ENCODE data around the gene FLNB. TPM values are rescaled to one million over a fixed set of nuclear protein-coding genes. Genes with fewer than 3 reads are reported as not detected.

Gene FLNB
- polyA plus RNA-seq, 1 donor from 2014 or later = 10.3 TPM

DNA sequence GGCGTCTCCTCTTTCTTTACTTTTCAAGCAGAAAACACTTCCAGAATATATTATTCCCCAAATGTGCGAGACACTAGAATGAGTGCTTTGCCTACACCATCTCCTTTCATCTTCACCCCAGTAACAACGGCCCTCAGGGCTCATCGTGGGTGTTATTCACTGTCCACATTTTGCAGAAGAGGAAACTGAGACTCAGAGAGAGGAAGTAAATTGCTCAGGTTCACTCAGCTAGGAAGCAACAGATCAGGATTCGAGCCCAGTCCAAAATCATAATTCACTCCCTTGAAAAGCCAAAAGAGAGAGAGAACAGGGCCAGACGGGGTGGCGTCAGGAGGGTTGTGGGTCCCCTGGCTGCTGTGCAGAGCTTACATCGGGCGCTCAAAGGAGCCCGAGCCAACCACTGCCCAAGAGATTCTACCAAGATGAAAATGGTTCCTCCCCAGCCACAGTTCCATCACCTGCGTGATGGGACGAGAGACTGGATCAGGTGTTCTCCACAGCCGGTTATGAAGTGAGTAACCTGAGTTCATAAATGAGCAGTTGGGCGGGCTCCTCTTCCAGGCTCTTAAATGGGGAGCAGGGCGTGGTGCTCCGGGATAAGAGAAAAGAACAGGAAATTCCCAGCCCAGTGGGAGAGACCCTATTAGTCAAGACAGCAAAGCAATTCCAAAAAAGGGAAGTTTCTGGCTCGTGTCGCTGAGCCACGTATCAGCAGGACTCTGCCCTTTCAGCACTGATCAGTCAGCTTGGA lies 48.6 kb upstream of the FLNB start:
- no peaks in the 10 kb centered on the region for H3K27me3 ChIP-seq (ENCODE audit: insufficient read depth, low read depth, low read length)
- H2AFZ ChIP-seq (ENCODE audit: low read depth, low read length) = no peak overlapping the region
- H3K9ac ChIP-seq (ENCODE audit: low read length) = no peak overlapping the region
- no peaks in the 10 kb centered on the region for H3K79me2 ChIP-seq (replicated peaks; ENCODE audit: insufficient read depth, low read length)
- no peak for TF ChIP-seq EP300 (conservative IDR thresholded peaks at IDR 0.05; ENCODE audit: poor library complexity, severe bottlenecking)
- TF ChIP-seq, protein P1, sequence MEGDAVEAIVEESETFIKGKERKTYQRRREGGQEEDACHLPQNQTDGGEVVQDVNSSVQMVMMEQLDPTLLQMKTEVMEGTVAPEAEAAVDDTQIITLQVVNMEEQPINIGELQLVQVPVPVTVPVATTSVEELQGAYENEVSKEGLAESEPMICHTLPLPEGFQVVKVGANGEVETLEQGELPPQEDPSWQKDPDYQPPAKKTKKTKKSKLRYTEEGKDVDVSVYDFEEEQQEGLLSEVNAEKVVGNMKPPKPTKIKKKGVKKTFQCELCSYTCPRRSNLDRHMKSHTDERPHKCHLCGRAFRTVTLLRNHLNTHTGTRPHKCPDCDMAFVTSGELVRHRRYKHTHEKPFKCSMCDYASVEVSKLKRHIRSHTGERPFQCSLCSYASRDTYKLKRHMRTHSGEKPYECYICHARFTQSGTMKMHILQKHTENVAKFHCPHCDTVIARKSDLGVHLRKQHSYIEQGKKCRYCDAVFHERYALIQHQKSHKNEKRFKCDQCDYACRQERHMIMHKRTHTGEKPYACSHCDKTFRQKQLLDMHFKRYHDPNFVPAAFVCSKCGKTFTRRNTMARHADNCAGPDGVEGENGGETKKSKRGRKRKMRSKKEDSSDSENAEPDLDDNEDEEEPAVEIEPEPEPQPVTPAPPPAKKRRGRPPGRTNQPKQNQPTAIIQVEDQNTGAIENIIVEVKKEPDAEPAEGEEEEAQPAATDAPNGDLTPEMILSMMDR (IDR thresholded peaks at IDR 0.05; ENCODE audit: poor library complexity, severe bottlenecking) = no peak
- TF ChIP-seq, protein P2, sequence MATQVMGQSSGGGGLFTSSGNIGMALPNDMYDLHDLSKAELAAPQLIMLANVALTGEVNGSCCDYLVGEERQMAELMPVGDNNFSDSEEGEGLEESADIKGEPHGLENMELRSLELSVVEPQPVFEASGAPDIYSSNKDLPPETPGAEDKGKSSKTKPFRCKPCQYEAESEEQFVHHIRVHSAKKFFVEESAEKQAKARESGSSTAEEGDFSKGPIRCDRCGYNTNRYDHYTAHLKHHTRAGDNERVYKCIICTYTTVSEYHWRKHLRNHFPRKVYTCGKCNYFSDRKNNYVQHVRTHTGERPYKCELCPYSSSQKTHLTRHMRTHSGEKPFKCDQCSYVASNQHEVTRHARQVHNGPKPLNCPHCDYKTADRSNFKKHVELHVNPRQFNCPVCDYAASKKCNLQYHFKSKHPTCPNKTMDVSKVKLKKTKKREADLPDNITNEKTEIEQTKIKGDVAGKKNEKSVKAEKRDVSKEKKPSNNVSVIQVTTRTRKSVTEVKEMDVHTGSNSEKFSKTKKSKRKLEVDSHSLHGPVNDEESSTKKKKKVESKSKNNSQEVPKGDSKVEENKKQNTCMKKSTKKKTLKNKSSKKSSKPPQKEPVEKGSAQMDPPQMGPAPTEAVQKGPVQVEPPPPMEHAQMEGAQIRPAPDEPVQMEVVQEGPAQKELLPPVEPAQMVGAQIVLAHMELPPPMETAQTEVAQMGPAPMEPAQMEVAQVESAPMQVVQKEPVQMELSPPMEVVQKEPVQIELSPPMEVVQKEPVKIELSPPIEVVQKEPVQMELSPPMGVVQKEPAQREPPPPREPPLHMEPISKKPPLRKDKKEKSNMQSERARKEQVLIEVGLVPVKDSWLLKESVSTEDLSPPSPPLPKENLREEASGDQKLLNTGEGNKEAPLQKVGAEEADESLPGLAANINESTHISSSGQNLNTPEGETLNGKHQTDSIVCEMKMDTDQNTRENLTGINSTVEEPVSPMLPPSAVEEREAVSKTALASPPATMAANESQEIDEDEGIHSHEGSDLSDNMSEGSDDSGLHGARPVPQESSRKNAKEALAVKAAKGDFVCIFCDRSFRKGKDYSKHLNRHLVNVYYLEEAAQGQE (IDR thresholded peaks at IDR 0.05; ENCODE audit: borderline replicate concordance) = no peak
- no peak for TF ChIP-seq RAD21 (conservative IDR thresholded peaks at IDR 0.05)
- no peak for TF ChIP-seq POLR2AphosphoS5 (IDR thresholded peaks at IDR 0.05)
- no peak for TF ChIP-seq SMC3 (conservative IDR thresholded peaks at IDR 0.05; ENCODE audit: poor library complexity)
- TF ChIP-seq TAF1 (IDR thresholded peaks at IDR 0.05; ENCODE audit: low read depth) = no peak
- no peak for TF ChIP-seq MXI1 (conservative IDR thresholded peaks at IDR 0.05; ENCODE audit: poor library complexity, severe bottlenecking)
- no peak for TF ChIP-seq EZH2 (IDR thresholded peaks at IDR 0.05; ENCODE audit: borderline replicate concordance, insufficient read depth, low read length, poor library complexity, severe bottlenecking)
- no peaks in the 10 kb centered on the region for H4K20me1 ChIP-seq (ENCODE audit: insufficient read depth)
- no peaks in the 10 kb centered on the region for H3K36me3 ChIP-seq (ENCODE audit: insufficient read depth, low read length)
- H3K9me3 ChIP-seq (ENCODE audit: low read length) = no peaks in the 10 kb centered on the region
- no peaks in the 10 kb centered on the region for H3K9me2 ChIP-seq (ENCODE audit: insufficient read depth, low read length)
- no peak overlapping the region for H3K4me3 ChIP-seq (ENCODE audit: low read length)
- H3K4me2 ChIP-seq (ENCODE audit: low read length) = no peak overlapping the region
- H3K27ac ChIP-seq (ENCODE audit: low read length) = no peak overlapping the region
- no peaks in the 10 kb centered on the region for H3F3A ChIP-seq (ENCODE audit: insufficient read depth, low read length, poor library complexity, severe bottlenecking)

DNA sequence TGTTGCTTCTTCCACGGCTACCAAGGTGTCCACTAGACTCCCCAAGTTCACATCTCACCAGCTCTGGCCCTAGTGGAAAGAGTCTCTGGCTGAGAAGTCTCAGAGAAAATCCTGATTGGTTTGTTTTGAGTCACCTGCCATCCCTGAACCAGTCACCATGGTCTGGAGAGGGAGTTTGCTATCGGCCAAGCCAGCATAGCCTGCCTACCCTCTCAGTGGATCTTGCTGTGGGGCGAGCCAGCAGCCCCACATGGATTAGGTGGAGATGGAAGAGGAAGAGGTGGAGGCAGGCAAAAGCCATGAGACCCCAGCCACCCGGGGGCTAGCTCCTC lies 48.1 kb upstream of the FLNB start:
- TF ChIP-seq MXI1 (conservative IDR thresholded peaks at IDR 0.05; ENCODE audit: poor library complexity, severe bottlenecking) (no peak), SMC3 (conservative IDR thresholded peaks at IDR 0.05; ENCODE audit: poor library complexity) (no peak)
- Histone ChIP-seq H2AFZ (ENCODE audit: low read depth, low read length) (no peak overlapping the region), H3F3A (ENCODE audit: insufficient read depth, low read length, poor library complexity, severe bottlenecking) (no peaks in the 10 kb centered on the region), H3K27ac (ENCODE audit: low read length) (no peak overlapping the region), H4K20me1 (ENCODE audit: insufficient read depth) (no peaks in the 10 kb centered on the region), H3K4me2 (ENCODE audit: low read length) (no peak overlapping the region), H3K9ac (ENCODE audit: low read length) (no peak overlapping the region), H3K4me3 (ENCODE audit: low read length) (no peak overlapping the region), H3K9me2 (ENCODE audit: insufficient read depth, low read length) (no peaks in the 10 kb centered on the region), H3K9me3 (ENCODE audit: low read length) (no peaks in the 10 kb centered on the region), H3K79me2 (replicated peaks; ENCODE audit: insufficient read depth, low read length) (no peaks in the 10 kb centered on the region), H3K36me3 (ENCODE audit: insufficient read depth, low read length) (no peaks in the 10 kb centered on the region), H3K27me3 (ENCODE audit: insufficient read depth, low read depth, low read length) (no peaks in the 10 kb centered on the region)
